Loucy (cell line): ENCODE results near the gene ZNF132.

Source experiments
- CTCF ChIP-seq: fragments of 200-600 bp; sonication (generic); conservative IDR thresholded peaks from 2 replicates; pipeline ENCODE4 v1.5.1; 2014; ENCODE audit warnings: mild to moderate bottlenecking, antibody characterized with exemption, low read length
- EZH2phosphoT487 ChIP-seq: fragments of 200-600 bp; IDR thresholded peaks from 2 replicates; pipeline ENCODE4 v1.6.1; 2018; ENCODE audit warnings: antibody characterized with exemption, mild to moderate bottlenecking, moderate library complexity, borderline replicate concordance

GRCh38 chr19:58385891-58386575 lies 53.9 kb downstream of the ZNF132 start:
- TF ChIP-seq CTCF (no peak), EZH2phosphoT487 (no peak)
